Upper lobe of left lung (tissue), 6 donors: ENCODE measurements around the gene CNGB1. TPM values are rescaled to one million over a fixed set of nuclear protein-coding genes. Genes with fewer than 3 reads are reported as not detected.
"Not testable (repeated sequence)": the region's sequence is repeated elsewhere in the genome, so short reads cannot be mapped to it uniquely, and the experiment has no call there.

Source experiments
- ATAC-seq, 2 donors: fragments of 200-7000 bp; cut with Tn5 transposase; one replicate each; pipeline ENCODE4 v1.9.1; 2022; ENCODE audit warnings: mild to moderate bottlenecking in 2 of 2, moderate library complexity in 2 of 2; ENCODE audit not compliant: low FRiP score in 2 of 2
- DNase-seq, 2 donors: peaks; one replicate each; pipeline ENCODE4 v3.0.0-alpha.2; 2019 to 2020
- H3K27ac ChIP-seq, 4 donors: fragments of 200-600 bp; sonication (generic); one replicate each; pipeline ENCODE4 v1.5.1; 2016 to 2019
- H3K27me3 ChIP-seq, 4 donors: fragments of 200-600 bp; sonication (generic); one replicate each; pipeline ENCODE4 v1.5.1; 2017 to 2019
- H3K36me3 ChIP-seq, 4 donors: fragments of 200-600 bp; sonication (generic); one replicate each; pipeline ENCODE4 v1.5.1; 2016 to 2019
- H3K4me1 ChIP-seq, 4 donors: fragments of 200-600 bp; sonication (generic); one replicate each; pipeline ENCODE4 v1.5.1; 2018 to 2019
- H3K4me3 ChIP-seq, 4 donors: fragments of 200-600 bp; sonication (generic); one replicate each; pipeline ENCODE4 v1.5.1; 2017 to 2019; ENCODE audit warnings: mild to moderate bottlenecking in 2 of 4, moderate library complexity in 1 of 4
- H3K9me3 ChIP-seq, 4 donors: fragments of 200-600 bp; sonication (generic); one replicate each; pipeline ENCODE4 v1.5.1; 2018 to 2019
- EP300 ChIP-seq, 4 donors: sonication (generic); formaldehyde crosslinking; IDR thresholded peaks; one replicate each; pipeline ENCODE4 v1.5.1; 2017; ENCODE audit warnings: antibody characterized with exemption in 4 of 4, control low read depth in 2 of 4
- POLR2A ChIP-seq, 4 donors: fragments of 450-650 bp; IDR thresholded peaks; one replicate each; pipeline ENCODE4 v1.5.1; 2016 to 2017; ENCODE audit warnings: antibody characterized with exemption in 4 of 4, mild to moderate bottlenecking in 2 of 4
- POLR2AphosphoS5 ChIP-seq, 2 donors: sonication (generic); formaldehyde crosslinking; IDR thresholded peaks; one replicate each; pipeline ENCODE4 v1.5.1; 2017; ENCODE audit warnings: antibody characterized with exemption in 2 of 2
- WGBS, 2 donors: methylation state at CpG; one replicate each; pipeline ENCODE4 v1.1.5; 2017 to 2018; 5-methylcytosine and 5-hydroxymethylcytosine counted together
- total RNA-seq, 6 donors: library from RNA; depleted of rRNA in 4 of 6; stranded (reverse); fragments of >200 nt in 4 of 6; gene quantifications; one replicate each; pipeline versions ENCODE4 v1.1.0 to v1.2.1, GENCODE V29; 2016 to 2021
- TF ChIP-seq, protein P1 (sequence below), 6 experiments: fragments of 450-650 bp in 4 of 6; fragments of 200-600 bp in 2 of 6; sonication (generic) in 2 of 6; IDR thresholded peaks; one replicate each; pipeline ENCODE4 v1.5.1; 2016 to 2019; ENCODE audit warnings: antibody characterized with exemption in 6 of 6
- donor health status: DM: no; HTN: no; CAD: no; lungs with moderate emphysema.
- donor health status: DM: no; HTN: yes; CAD: no; lungs with severe emphysema.

Gene CNGB1
- total RNA-seq, 6 donors from 2014 or later, result 0.06 to 0.39 TPM; not detected in 4

DNA sequence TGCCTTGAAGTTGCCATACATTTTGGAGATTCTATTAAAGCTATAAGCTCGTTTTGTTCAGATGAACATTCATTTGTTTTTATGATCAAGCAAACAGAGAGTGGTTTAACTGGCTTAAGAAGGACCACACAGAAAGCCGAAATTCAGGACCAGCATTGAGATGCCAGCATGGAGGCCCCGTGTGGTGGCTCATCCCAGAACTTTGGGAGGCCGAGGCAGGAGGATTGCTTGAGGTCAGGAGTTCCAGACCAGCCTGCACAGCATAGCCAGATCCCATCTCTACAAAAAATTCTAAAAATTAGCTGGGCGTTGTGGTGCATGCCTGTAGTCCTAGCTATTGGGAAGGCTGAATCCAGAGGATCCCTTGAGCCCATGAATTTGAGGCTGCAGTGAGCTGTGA is 122.7 kb downstream of the CNGB1 start:
- WGBS, 2 donors, result 85 to 89% methylated on average over 5 of the region's 5 CpGs
- ATAC-seq (no peak), DNase-seq (no peak)
- no peak overlapping the region for H3K27ac ChIP-seq
- H3K9me3 ChIP-seq, result no peaks in the 10 kb centered on the region
- TF ChIP-seq POLR2AphosphoS5 (IDR thresholded peaks at IDR 0.05) (no peak), EP300 (IDR thresholded peaks at IDR 0.05) (no peak), POLR2A (IDR thresholded peaks at IDR 0.05) (no peak)
- TF ChIP-seq, protein P1, sequence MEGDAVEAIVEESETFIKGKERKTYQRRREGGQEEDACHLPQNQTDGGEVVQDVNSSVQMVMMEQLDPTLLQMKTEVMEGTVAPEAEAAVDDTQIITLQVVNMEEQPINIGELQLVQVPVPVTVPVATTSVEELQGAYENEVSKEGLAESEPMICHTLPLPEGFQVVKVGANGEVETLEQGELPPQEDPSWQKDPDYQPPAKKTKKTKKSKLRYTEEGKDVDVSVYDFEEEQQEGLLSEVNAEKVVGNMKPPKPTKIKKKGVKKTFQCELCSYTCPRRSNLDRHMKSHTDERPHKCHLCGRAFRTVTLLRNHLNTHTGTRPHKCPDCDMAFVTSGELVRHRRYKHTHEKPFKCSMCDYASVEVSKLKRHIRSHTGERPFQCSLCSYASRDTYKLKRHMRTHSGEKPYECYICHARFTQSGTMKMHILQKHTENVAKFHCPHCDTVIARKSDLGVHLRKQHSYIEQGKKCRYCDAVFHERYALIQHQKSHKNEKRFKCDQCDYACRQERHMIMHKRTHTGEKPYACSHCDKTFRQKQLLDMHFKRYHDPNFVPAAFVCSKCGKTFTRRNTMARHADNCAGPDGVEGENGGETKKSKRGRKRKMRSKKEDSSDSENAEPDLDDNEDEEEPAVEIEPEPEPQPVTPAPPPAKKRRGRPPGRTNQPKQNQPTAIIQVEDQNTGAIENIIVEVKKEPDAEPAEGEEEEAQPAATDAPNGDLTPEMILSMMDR (IDR thresholded peaks at IDR 0.05), result no peak
- no peak overlapping the region for H3K4me3 ChIP-seq
- H3K4me1 ChIP-seq, result no peaks in the 10 kb centered on the region
- H3K36me3 ChIP-seq, result no peaks in the 10 kb centered on the region
- H3K27me3 ChIP-seq, result no peaks in the 10 kb centered on the region

GRCh38 chr16:57846931-57847330 is 124.0 kb downstream of the CNGB1 start:
- not testable (repeated sequence) for ATAC-seq, H3K36me3 ChIP-seq, DNase-seq, H3K9me3 ChIP-seq, H3K27ac ChIP-seq, H3K27me3 ChIP-seq, H3K4me3 ChIP-seq, H3K4me1 ChIP-seq
- 91 to 96% methylated on average over 4 to 5 of the region's 6 CpGs for WGBS, 2 donors

- H3K27ac ChIP-seq, result no peak overlapping the region
- DNase-seq (no peak), ATAC-seq (no peak)
- WGBS, 2 donors, result 80 to 83% methylated on average over 7 to 9 of the region's 9 CpGs
- no peaks in the 10 kb centered on the region for H3K36me3 ChIP-seq
- no peaks in the 10 kb centered on the region for H3K27me3 ChIP-seq
- H3K9me3 ChIP-seq, result no peaks in the 10 kb centered on the region
- H3K4me3 ChIP-seq, result no peak overlapping the region
- TF ChIP-seq POLR2AphosphoS5 (IDR thresholded peaks at IDR 0.05) (no peak), POLR2A (IDR thresholded peaks at IDR 0.05) (no peak), EP300 (IDR thresholded peaks at IDR 0.05) (no peak)
- TF ChIP-seq, protein P1 (IDR thresholded peaks at IDR 0.05), result no peak
- no peaks in the 10 kb centered on the region for H3K4me1 ChIP-seq
Observed at GRCh38 chr16:57846078-57846697, 124.7 kb downstream of the CNGB1 start.

DNA sequence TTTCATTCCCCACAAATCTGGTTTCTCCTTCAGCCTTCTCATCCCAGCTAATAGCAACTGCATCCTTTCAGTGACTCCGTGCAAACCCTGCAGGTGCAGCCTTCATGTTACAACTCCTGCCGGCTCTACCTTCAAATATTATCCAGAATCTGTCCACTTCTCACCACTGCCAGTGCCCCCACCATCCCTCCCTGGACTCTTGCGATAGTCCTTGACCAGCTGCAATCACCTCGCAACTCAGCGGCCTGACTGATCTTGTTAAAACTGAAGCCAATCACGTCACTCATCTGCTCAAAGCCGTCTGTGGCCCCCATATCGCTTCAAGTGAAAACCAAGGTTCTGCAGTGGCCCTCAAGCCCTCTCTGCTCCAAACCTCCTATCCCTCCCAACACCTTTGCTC is 125.8 kb downstream of the CNGB1 start:
- no peaks in the 10 kb centered on the region for H3K36me3 ChIP-seq
- 86 to 87% methylated on average over 8 of the region's 8 CpGs for WGBS, 2 donors
- no peak overlapping the region for H3K4me3 ChIP-seq
- H3K9me3 ChIP-seq, result no peaks in the 10 kb centered on the region
- TF ChIP-seq POLR2A (IDR thresholded peaks at IDR 0.05), result no peak
- no peak for TF ChIP-seq POLR2AphosphoS5 (IDR thresholded peaks at IDR 0.05)
- no peak for TF ChIP-seq EP300 (IDR thresholded peaks at IDR 0.05)
- TF ChIP-seq, protein P1 (IDR thresholded peaks at IDR 0.05), result no peak
- ATAC-seq, result no peak
- H3K27ac ChIP-seq, result no peak overlapping the region
- H3K4me1 ChIP-seq, result no peaks in the 10 kb centered on the region
- no peaks in the 10 kb centered on the region for H3K27me3 ChIP-seq
- no peak for DNase-seq

DNA sequence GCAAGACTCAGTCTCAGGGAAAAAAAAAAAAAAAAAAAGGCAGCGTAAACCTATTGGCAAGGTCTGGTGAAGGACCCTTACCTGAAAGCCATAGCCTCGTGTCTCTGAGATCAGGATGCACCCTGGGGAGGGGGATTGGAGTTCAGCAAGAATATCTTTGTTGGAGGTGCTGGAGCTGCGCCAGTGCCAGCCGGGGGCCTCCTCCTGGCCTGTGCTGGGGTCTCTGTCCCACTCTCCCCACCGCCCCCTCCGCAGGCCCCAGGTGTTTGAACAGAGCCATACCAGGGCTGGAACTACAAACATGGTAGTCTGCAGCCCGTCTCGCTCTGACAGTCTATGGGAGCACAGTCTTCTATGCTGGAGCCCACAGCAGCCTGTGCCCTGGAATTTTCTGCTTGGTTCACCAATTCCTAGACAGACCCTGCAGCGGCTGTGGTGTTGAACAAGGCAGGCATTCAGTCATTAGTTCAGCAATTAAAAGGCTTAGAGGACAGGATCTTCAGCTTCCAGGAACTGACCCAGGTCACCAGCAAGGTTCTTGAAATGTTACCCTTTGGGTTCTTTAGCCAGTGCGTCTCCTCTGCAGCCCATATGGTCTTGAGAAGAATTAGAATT is 126.4 kb downstream of the CNGB1 start:
- ATAC-seq (peak in 1 of 2 donors; percentile 31), DNase-seq (peak in 1 of 2 donors; percentile 45)
- TF ChIP-seq, protein P1 (IDR thresholded peaks at IDR 0.05), result no peak
- TF ChIP-seq POLR2A (IDR thresholded peaks at IDR 0.05), result no peak
- no peak for TF ChIP-seq POLR2AphosphoS5 (IDR thresholded peaks at IDR 0.05)
- TF ChIP-seq EP300 (IDR thresholded peaks at IDR 0.05), result no peak
- Histone ChIP-seq H3K27ac (no peak overlapping the region), H3K36me3 (no peaks in the 10 kb centered on the region), H3K4me3 (no peak overlapping the region), H3K4me1 (no peaks in the 10 kb centered on the region), H3K9me3 (no peaks in the 10 kb centered on the region), H3K27me3 (no peaks in the 10 kb centered on the region)
- 90 to 91% methylated on average over 7 to 10 of the region's 10 CpGs for WGBS, 2 donors
